GM12878 (cell line): ENCODE data around the gene SF1. TPM values are rescaled to one million over a fixed set of nuclear protein-coding genes. Genes with fewer than 3 reads are reported as not detected.

Source experiments
- ASH2L ChIP-seq: fragments of 300-600, 200-600 bp; sonication (generic); IDR thresholded peaks from 2 replicates; pipeline ENCODE4 v1.6.1; 2017; ENCODE audit warnings: low read depth, mild to moderate bottlenecking, borderline replicate concordance
- BCLAF1 ChIP-seq: fragments of 450-650 bp; IDR thresholded peaks from 2 replicates; pipeline ENCODE4 v1.6.1; 2017; ENCODE audit warnings: antibody characterized with exemption, mild to moderate bottlenecking, moderate library complexity
- EED ChIP-seq: sonication (generic); IDR thresholded peaks from 2 replicates; pipeline ENCODE4 v1.6.1; 2016; ENCODE audit warnings: antibody characterized with exemption, low read depth
- ESRRA ChIP-seq: IDR thresholded peaks from 2 replicates; pipeline ENCODE4 v1.6.1; 2012; ENCODE audit warnings: mild to moderate bottlenecking, low read length, improper control_type of control experiment
- FOS ChIP-seq: IDR thresholded peaks from 3 replicates; pipeline ENCODE4 v1.6.1; 2011; ENCODE audit warnings: borderline replicate concordance; ENCODE audit not compliant: insufficient read length; ENCODE audit errors: extremely low read depth
- IRF4 ChIP-seq: IDR thresholded peaks from 2 replicates; pipeline ENCODE4 v1.6.1; 2011; ENCODE audit warnings: low read depth, low read length
- MEF2B ChIP-seq: fragments of 450-650 bp; IDR thresholded peaks from 2 replicates; pipeline ENCODE4 v1.6.1; 2018; ENCODE audit warnings: mild to moderate bottlenecking, moderate library complexity; ENCODE audit not compliant: partially characterized antibody, poor library complexity, severe bottlenecking
- NKRF ChIP-seq: fragments of 450-650 bp; conservative IDR thresholded peaks from 2 replicates; pipeline ENCODE4 v1.6.1; 2017; ENCODE audit warnings: mild to moderate bottlenecking, moderate library complexity
- NR2F1 ChIP-seq: fragments of 450-650 bp; conservative IDR thresholded peaks from 2 replicates; pipeline ENCODE4 v1.6.1; 2017; ENCODE audit warnings: mild to moderate bottlenecking
- PAX5 ChIP-seq: IDR thresholded peaks from 2 replicates; pipeline ENCODE4 v1.6.1; 2011; ENCODE audit warnings: low read depth, low read length, borderline replicate concordance
- POLR2AphosphoS5 ChIP-seq: IDR thresholded peaks from 2 replicates; pipeline ENCODE4 v1.6.1; 2011; ENCODE audit warnings: mild to moderate bottlenecking, low read length, inconsistent platforms
- RB1 ChIP-seq: fragments of 450-650 bp; formaldehyde crosslinking; IDR thresholded peaks from 2 replicates; pipeline ENCODE4 v1.6.1; 2017; ENCODE audit warnings: mild to moderate bottlenecking, borderline replicate concordance
- SMAD1 ChIP-seq: fragments of 450-650 bp; IDR thresholded peaks from 2 replicates; pipeline ENCODE4 v1.6.1; 2018; ENCODE audit warnings: mild to moderate bottlenecking, low read depth; ENCODE audit not compliant: partially characterized antibody
- SREBF1 ChIP-seq: IDR thresholded peaks from 2 replicates; pipeline ENCODE4 v1.6.1; 2012; ENCODE audit warnings: mild to moderate bottlenecking, low read length
- TCF12 ChIP-seq: IDR thresholded peaks from 2 replicates; pipeline ENCODE4 v1.6.1; 2011; ENCODE audit warnings: low read depth, mild to moderate bottlenecking, low read length
- ZBTB4 ChIP-seq: fragments of 450-650 bp; formaldehyde crosslinking; IDR thresholded peaks from 2 replicates; pipeline ENCODE4 v1.4.0; 2022; ENCODE audit warnings: mild to moderate bottlenecking, moderate library complexity
- ZNF217 ChIP-seq: fragments of 450-650 bp; IDR thresholded peaks from 2 replicates; pipeline ENCODE4 v1.6.1; 2017; ENCODE audit warnings: antibody characterized with exemption, mild to moderate bottlenecking
- ZNF592 ChIP-seq: fragments of 450-650 bp; IDR thresholded peaks from 2 replicates; pipeline ENCODE4 v1.6.1; 2017; ENCODE audit warnings: mild to moderate bottlenecking, moderate library complexity
- polyA plus RNA-seq, 11 experiments: library from polyadenylated mRNA; depleted of rRNA in 4 of 11; unstranded in 6 of 11; stranded (reverse) in 5 of 11; fragments of >200 nt; fragmentation: Nextera tagmentation in 4 of 11; fragmentation: Illumina TruSeq in 1 of 11; extraction: Ambion mirVana in 4 of 11; extraction: Trizol in 1 of 11; gene quantifications; 1 replicate in 1 of 11; 2 replicates in 10 of 11; pipeline versions ENCODE4 v1.2.1 to v1.2.3, GENCODE V29; 2011 to 2016; ENCODE audit warnings: inconsistent platforms in 2 of 11, missing spikeins in 2 of 11, low read depth in 1 of 11
- total RNA-seq, 4 experiments: library from RNA; depleted of rRNA in 3 of 4; stranded (reverse); fragments of >200 nt in 3 of 4; fragmentation: Illumina TruSeq in 1 of 4; extraction: Trizol in 1 of 4; gene quantifications; 2 replicates each; pipeline versions ENCODE4 v1.2.1 to v1.2.3, GENCODE V29; 2013 to 2021

The SF1 gene
- total and polyA plus RNA-seq, 10 of the 15 experiments (the other 5 are each of a cell fraction or from before 2014, with no cell fraction given): 13.6 to 337 (median 103) TPM

GRCh38 chr11:64799623-64800302, 21.4 kb upstream of the SF1 start (continued):
- TF ChIP-seq FOS (no peak), ZBTB4 (CRISPR knock-in tag) (no peak), ESRRA (no peak), EED (peak; percentile 25; the same call in 1 of the 2 replicates), POLR2AphosphoS5 (0 out of 2 replicates have a peak, but pooled peaks have one; percentile 20), SMAD1 (no peak), NR2F1 (0 out of 2 replicates have a peak, but pooled peaks have one; percentile 18), BCLAF1 (no peak), RB1 (no peak), SREBF1 (no peak), ASH2L (no peak), TCF12 (0 out of 2 replicates have a peak, but pooled peaks have one; percentile 24), ZNF592 (no peak), IRF4 (no peak), PAX5 (0 out of 2 replicates have a peak, but pooled peaks have one; percentile 9), NKRF (no peak), ZNF217 (no peak), MEF2B (peak; percentile 66)
